Measurements from ENCODE around the gene CASTOR1. TPM values are rescaled to one million over a fixed set of nuclear protein-coding genes. Genes with fewer than 3 reads are reported as not detected.

CASTOR1 gene
- total RNA-seq, 1 donor from 2014 or later: 51.8 TPM

GRCh38 chr22:30325065-30325720 is 35.9 kb upstream of the CASTOR1 start:
- peaks cover 68% of the 10 kb centered on the region for H3K4me1 ChIP-seq
- no peak for DNase-seq (ENCODE audit: extremely low spot score in 2 of 2)
- H3K27ac ChIP-seq: peak overlapping the region; percentile 93
- peak overlapping the region; percentile 93 to 94 for H3K4me3 ChIP-seq
- no peak for TF ChIP-seq CTCF (IDR thresholded peaks at IDR 0.05)
- no peak for TF ChIP-seq POLR2A (IDR thresholded peaks at IDR 0.05)
- peak in 1 of 2 donors; percentile 82 for TF ChIP-seq POLR2AphosphoS5 (IDR thresholded peaks at IDR 0.05; ENCODE audit: insufficient read depth in 1 of 2, low read depth in 1 of 2)
- no peaks in the 10 kb centered on the region for H3K9me3 ChIP-seq
- no peaks in the 10 kb centered on the region for H3K27me3 ChIP-seq
- peaks cover 0 to 6% of the 10 kb centered on the region in 2 donors for H3K36me3 ChIP-seq
- intact Hi-C loops (cut with DNase I): no loop called here

GRCh38 chr22:30324014-30324730 is 34.9 kb upstream of the CASTOR1 start:
- DNase-seq (ENCODE audit: extremely low spot score in 2 of 2): no peak
- H3K27me3 ChIP-seq: no peaks in the 10 kb centered on the region
- TF ChIP-seq CTCF (IDR thresholded peaks at IDR 0.05) (no peak), POLR2A (IDR thresholded peaks at IDR 0.05) (no peak), POLR2AphosphoS5 (IDR thresholded peaks at IDR 0.05; ENCODE audit: insufficient read depth in 1 of 2, low read depth in 1 of 2) (no peak)
- no peaks in the 10 kb centered on the region for H3K9me3 ChIP-seq
- H3K4me3 ChIP-seq: peak overlapping the region; percentile 93 to 94
- peaks cover 0 to 6% of the 10 kb centered on the region in 2 donors for H3K36me3 ChIP-seq
- H3K27ac ChIP-seq: peak overlapping the region; percentile 93
- intact Hi-C loops (cut with DNase I): no loop called here
- H3K4me1 ChIP-seq: peaks cover 78% of the 10 kb centered on the region

- TF ChIP-seq CTCF (IDR thresholded peaks at IDR 0.05) (no peak), POLR2AphosphoS5 (IDR thresholded peaks at IDR 0.05; ENCODE audit: insufficient read depth in 1 of 2, low read depth in 1 of 2) (no peak), POLR2A (IDR thresholded peaks at IDR 0.05) (no peak)
- Histone ChIP-seq H3K36me3 (peaks cover 0 to 6% of the 10 kb centered on the region in 2 donors), H3K9me3 (no peaks in the 10 kb centered on the region), H3K4me1 (peaks cover 87% of the 10 kb centered on the region), H3K4me3 (no peak overlapping the region), H3K27me3 (no peaks in the 10 kb centered on the region), H3K27ac (peak overlapping the region; percentile 93)
- no peak for DNase-seq (ENCODE audit: extremely low spot score in 2 of 2)
- intact Hi-C loops (cut with DNase I): no loop called here
These were observed 33.9 kb upstream of the CASTOR1 start for GRCh38 chr22:30323246-30323645.

- no peak for DNase-seq (ENCODE audit: extremely low spot score in 2 of 2)
- H3K27me3 ChIP-seq: no peaks in the 10 kb centered on the region
- no peaks in the 10 kb centered on the region for H3K9me3 ChIP-seq
- no peak for TF ChIP-seq POLR2AphosphoS5 (IDR thresholded peaks at IDR 0.05; ENCODE audit: insufficient read depth in 1 of 2, low read depth in 1 of 2)
- H3K36me3 ChIP-seq: peaks cover 0 to 6% of the 10 kb centered on the region in 2 donors
- H3K4me3 ChIP-seq: no peak overlapping the region
- H3K27ac ChIP-seq: peak overlapping the region; percentile 51
- intact Hi-C loops (cut with DNase I): no loop called here
- peaks cover 96% of the 10 kb centered on the region for H3K4me1 ChIP-seq
These were observed 32.2 kb upstream of the CASTOR1 start for GRCh38 chr22:30321461-30321860.

- intact Hi-C loops (cut with DNase I): no loop called here
- DNase-seq (ENCODE audit: extremely low spot score in 2 of 2): no peak
- Histone ChIP-seq H3K27me3 (no peaks in the 10 kb centered on the region), H3K9me3 (no peaks in the 10 kb centered on the region), H3K36me3 (peaks cover 0 to 6% of the 10 kb centered on the region in 2 donors), H3K4me3 (no peak overlapping the region), H3K27ac (peak overlapping the region; percentile 51), H3K4me1 (peaks cover 100% of the 10 kb centered on the region)
- no peak for TF ChIP-seq POLR2A (IDR thresholded peaks at IDR 0.05)
- no peak for TF ChIP-seq POLR2AphosphoS5 (IDR thresholded peaks at IDR 0.05; ENCODE audit: insufficient read depth in 1 of 2, low read depth in 1 of 2)
- no peak for TF ChIP-seq CTCF (IDR thresholded peaks at IDR 0.05)
These were observed 30.8 kb upstream of the CASTOR1 start for GRCh38 chr22:30320021-30320556.

All from vagina (tissue), 2 donors.